HG03175 (cell line): ENCODE results near the gene PEX10.
"Not testable (repeated sequence)": the region's sequence is repeated elsewhere in the genome, so short reads cannot be mapped to it uniquely, and the experiment has no call there.

Source experiments
- ATAC-seq: cut with Tn5 transposase; IDR thresholded peaks from one replicate; pipeline ENCODE4 v1.9.1; 2021; ENCODE audit warnings: mild to moderate bottlenecking, moderate library complexity; ENCODE audit not compliant: unreplicated experiment

The PEX10 gene

GRCh38 chr1:2412395-2412772 is at the start of gene PEX10:
Gene PEX10 (minus strand): TSS chr1:2412564. CDS start chr1:2412502, 62 bp downstream.
- peak; percentile 83 for ATAC-seq

- no peak for ATAC-seq
Observed at GRCh38 chr1:2460996-2461751, 48.8 kb upstream of the PEX10 start.

GRCh38 chr1:2460203-2460602 is 47.8 kb upstream of the PEX10 start:
- no peak for ATAC-seq

GRCh38 chr1:2459757-2460156 is 47.4 kb upstream of the PEX10 start:
- no peak for ATAC-seq

GRCh38 chr1:2459102-2459753 is 46.9 kb upstream of the PEX10 start:
- ATAC-seq = not testable (repeated sequence)

- no peak for ATAC-seq
Observed at GRCh38 chr1:2458687-2459086, 46.3 kb upstream of the PEX10 start.

GRCh38 chr1:2457444-2457843 is 45.1 kb upstream of the PEX10 start:
- ATAC-seq = no peak

GRCh38 chr1:2455757-2456156 is 43.4 kb upstream of the PEX10 start:
- no peak for ATAC-seq

- no peak for ATAC-seq
Observed at GRCh38 chr1:2454227-2454626, 41.9 kb upstream of the PEX10 start.

GRCh38 chr1:2452932-2453315 is 40.6 kb upstream of the PEX10 start:
- ATAC-seq = no peak

GRCh38 chr1:2452201-2452931 is 40.0 kb upstream of the PEX10 start:
- ATAC-seq = no peak

- ATAC-seq = no peak
Observed at GRCh38 chr1:2451741-2452140, 39.4 kb upstream of the PEX10 start.

GRCh38 chr1:2449636-2450454 is 37.5 kb upstream of the PEX10 start:
- no peak for ATAC-seq

- ATAC-seq = no peak
Observed at GRCh38 chr1:2448098-2448445, 35.7 kb upstream of the PEX10 start.

- ATAC-seq = no peak
Observed at GRCh38 chr1:2447276-2448097, 35.1 kb upstream of the PEX10 start.

- ATAC-seq = no peak
Observed at GRCh38 chr1:2446861-2447260, 34.5 kb upstream of the PEX10 start.

- ATAC-seq = no peak
Observed at GRCh38 chr1:2446394-2446793, 34.0 kb upstream of the PEX10 start.

GRCh38 chr1:2445823-2446215 is 33.5 kb upstream of the PEX10 start:
- no peak for ATAC-seq

GRCh38 chr1:2445162-2445822 is 32.9 kb upstream of the PEX10 start:
- no peak for ATAC-seq

- no peak for ATAC-seq
Observed at GRCh38 chr1:2444138-2444591, 31.8 kb upstream of the PEX10 start.
